DND-41 (cell line): ENCODE data around the gene UCP2.

ENCODE experiments used
- ATAC-seq: fragments of 200-7000 bp; cut with Tn5 transposase; 3 replicates; pipeline ENCODE4 v1.9.1; 2021; ENCODE audit warnings: low read depth; ENCODE audit not compliant: insufficient read depth
- DNase-seq: peaks from one replicate; pipeline ENCODE4 v3.0.0-alpha.2; 2020
- H2AFZ ChIP-seq: 2 replicates; pipeline ENCODE4 v1.6.0; 2012; ENCODE audit warnings: low read depth, low read length
- H3K27ac ChIP-seq: 2 replicates; pipeline ENCODE4 v1.5.1; 2012; ENCODE audit warnings: low read length, inconsistent platforms
- H3K27me3 ChIP-seq: fragments of 200-600 bp; sonication (generic); 2 replicates; pipeline ENCODE4 v1.6.0; 2012; ENCODE audit warnings: low read length, mild to moderate bottlenecking, inconsistent platforms; ENCODE audit not compliant: insufficient read depth, poor library complexity
- H3K36me3 ChIP-seq: 2 replicates; pipeline ENCODE4 v1.5.1; 2012; ENCODE audit warnings: low read length, inconsistent platforms; ENCODE audit not compliant: insufficient read depth
- H3K4me1 ChIP-seq: 2 replicates; pipeline ENCODE4 v1.5.1; 2012; ENCODE audit warnings: mild to moderate bottlenecking, low read length; ENCODE audit not compliant: insufficient read depth
- H3K4me2 ChIP-seq: 2 replicates; pipeline ENCODE4 v1.6.0; 2012; ENCODE audit warnings: mild to moderate bottlenecking, moderate library complexity, low read length, inconsistent platforms; ENCODE audit not compliant: insufficient read depth
- H3K4me3 ChIP-seq, 2 experiments: fragments of 200-600 bp in 1 of 2; shearing (Covaris generic) in 1 of 2; 2 replicates each; pipeline ENCODE4 v1.5.1; 2012 to 2016; ENCODE audit warnings: inconsistent platforms in 2 of 2, low read length in 2 of 2, mild to moderate bottlenecking in 2 of 2, low read depth in 1 of 2, moderate library complexity in 1 of 2
- H3K79me2 ChIP-seq: 2 replicates; pipeline ENCODE4 v1.6.0; 2012; ENCODE audit warnings: low read length, inconsistent platforms; ENCODE audit not compliant: insufficient read depth
- H3K9ac ChIP-seq: 2 replicates; pipeline ENCODE4 v1.6.0; 2012; ENCODE audit warnings: low read depth, mild to moderate bottlenecking, inconsistent platforms, low read length, moderate library complexity
- H3K9me3 ChIP-seq: 2 replicates; pipeline ENCODE4 v1.5.1; 2012; ENCODE audit warnings: low read length, moderate library complexity, mild to moderate bottlenecking, inconsistent platforms; ENCODE audit not compliant: insufficient read depth, severe bottlenecking
- H4K20me1 ChIP-seq: 2 replicates; pipeline ENCODE4 v1.6.0; 2012; ENCODE audit warnings: low read length; ENCODE audit not compliant: insufficient read depth
- EZH2 ChIP-seq: IDR thresholded peaks from 3 replicates; pipeline ENCODE4 v1.6.1; 2012; ENCODE audit warnings: borderline replicate concordance, low read depth, mild to moderate bottlenecking, moderate library complexity, low read length, inconsistent platforms; ENCODE audit not compliant: severe bottlenecking
- TF ChIP-seq, protein P1 (sequence below): IDR thresholded peaks from 2 replicates; pipeline ENCODE4 v1.5.1; 2012; ENCODE audit warnings: borderline replicate concordance, low read length, moderate library complexity, mild to moderate bottlenecking; ENCODE audit not compliant: poor library complexity, severe bottlenecking; ENCODE audit errors: extremely low read depth

Gene UCP2

DNA sequence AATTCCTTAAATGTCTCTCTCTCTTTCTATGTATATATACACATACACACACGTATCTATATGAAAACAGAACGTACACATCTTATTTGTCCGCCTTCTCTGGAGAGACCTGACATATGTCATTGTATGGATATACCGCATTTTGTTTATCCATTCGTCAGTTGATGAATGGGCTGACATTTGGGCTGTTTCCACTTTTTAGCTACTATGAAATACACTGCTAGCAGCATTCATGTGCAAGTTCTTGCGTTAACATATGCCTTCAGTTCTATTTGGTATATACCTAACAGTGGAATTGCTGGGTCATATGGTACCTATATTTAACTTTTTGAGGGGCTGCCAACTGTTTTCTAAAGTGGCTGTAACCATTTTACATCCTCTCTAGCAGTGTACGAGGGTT, 49.9 kb downstream of the UCP2 start:
- ATAC-seq = no peak
- no peak overlapping the region for H3K9ac ChIP-seq

DNA sequence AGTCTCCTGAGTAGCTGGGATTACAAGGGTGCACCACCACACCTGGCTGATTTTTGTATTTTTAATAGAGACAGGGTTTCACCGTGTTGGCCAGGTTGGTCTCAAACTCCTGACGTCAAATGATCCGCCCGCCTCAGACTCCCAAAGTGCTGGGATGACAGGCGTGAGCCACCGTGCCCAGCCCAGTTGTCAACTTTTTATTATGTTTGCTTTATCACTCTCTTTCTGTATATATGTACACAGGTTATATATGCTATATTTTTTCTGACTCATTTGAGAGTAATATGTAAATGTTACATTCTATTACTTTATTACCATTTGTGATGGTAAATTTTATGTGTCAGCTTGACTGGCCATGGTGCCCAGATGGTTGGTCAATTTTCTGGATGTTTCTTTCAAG, 50.7 kb downstream of the UCP2 start:
- Histone ChIP-seq H3K27me3 (no peaks in the 10 kb centered on the region), H3K4me1 (no peaks in the 10 kb centered on the region), H2AFZ (no peak overlapping the region), H3K36me3 (peaks cover 29% of the 10 kb centered on the region; the same call in 1 of the 2 replicates), H3K9ac (no peak overlapping the region), H3K79me2 (no peaks in the 10 kb centered on the region), H3K4me3 (no peak overlapping the region), H4K20me1 (no peaks in the 10 kb centered on the region), H3K4me2 (no peak overlapping the region), H3K27ac (no peak overlapping the region), H3K9me3 (no peaks in the 10 kb centered on the region)
- TF ChIP-seq, protein P1, sequence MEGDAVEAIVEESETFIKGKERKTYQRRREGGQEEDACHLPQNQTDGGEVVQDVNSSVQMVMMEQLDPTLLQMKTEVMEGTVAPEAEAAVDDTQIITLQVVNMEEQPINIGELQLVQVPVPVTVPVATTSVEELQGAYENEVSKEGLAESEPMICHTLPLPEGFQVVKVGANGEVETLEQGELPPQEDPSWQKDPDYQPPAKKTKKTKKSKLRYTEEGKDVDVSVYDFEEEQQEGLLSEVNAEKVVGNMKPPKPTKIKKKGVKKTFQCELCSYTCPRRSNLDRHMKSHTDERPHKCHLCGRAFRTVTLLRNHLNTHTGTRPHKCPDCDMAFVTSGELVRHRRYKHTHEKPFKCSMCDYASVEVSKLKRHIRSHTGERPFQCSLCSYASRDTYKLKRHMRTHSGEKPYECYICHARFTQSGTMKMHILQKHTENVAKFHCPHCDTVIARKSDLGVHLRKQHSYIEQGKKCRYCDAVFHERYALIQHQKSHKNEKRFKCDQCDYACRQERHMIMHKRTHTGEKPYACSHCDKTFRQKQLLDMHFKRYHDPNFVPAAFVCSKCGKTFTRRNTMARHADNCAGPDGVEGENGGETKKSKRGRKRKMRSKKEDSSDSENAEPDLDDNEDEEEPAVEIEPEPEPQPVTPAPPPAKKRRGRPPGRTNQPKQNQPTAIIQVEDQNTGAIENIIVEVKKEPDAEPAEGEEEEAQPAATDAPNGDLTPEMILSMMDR = no peak
- no peak for TF ChIP-seq EZH2
- DNase-seq (no peak), ATAC-seq (no peak)

More for the DNA sequence above, 49.9 kb downstream of the UCP2 start:
- H3K27me3 ChIP-seq = no peaks in the 10 kb centered on the region
- no peaks in the 10 kb centered on the region for H3K79me2 ChIP-seq
- no peak overlapping the region for H2AFZ ChIP-seq
- H3K4me3 ChIP-seq = no peak overlapping the region
- peaks cover 21% of the 10 kb centered on the region; the same call in 1 of the 2 replicates for H3K36me3 ChIP-seq
- H3K4me2 ChIP-seq = no peak overlapping the region
- H3K4me1 ChIP-seq = no peaks in the 10 kb centered on the region
- no peaks in the 10 kb centered on the region for H4K20me1 ChIP-seq
- TF ChIP-seq, protein P1 = no peak
- TF ChIP-seq EZH2 = no peak
- no peak for DNase-seq
- peaks cover 1% of the 10 kb centered on the region for H3K9me3 ChIP-seq
- no peak overlapping the region for H3K27ac ChIP-seq

DNA sequence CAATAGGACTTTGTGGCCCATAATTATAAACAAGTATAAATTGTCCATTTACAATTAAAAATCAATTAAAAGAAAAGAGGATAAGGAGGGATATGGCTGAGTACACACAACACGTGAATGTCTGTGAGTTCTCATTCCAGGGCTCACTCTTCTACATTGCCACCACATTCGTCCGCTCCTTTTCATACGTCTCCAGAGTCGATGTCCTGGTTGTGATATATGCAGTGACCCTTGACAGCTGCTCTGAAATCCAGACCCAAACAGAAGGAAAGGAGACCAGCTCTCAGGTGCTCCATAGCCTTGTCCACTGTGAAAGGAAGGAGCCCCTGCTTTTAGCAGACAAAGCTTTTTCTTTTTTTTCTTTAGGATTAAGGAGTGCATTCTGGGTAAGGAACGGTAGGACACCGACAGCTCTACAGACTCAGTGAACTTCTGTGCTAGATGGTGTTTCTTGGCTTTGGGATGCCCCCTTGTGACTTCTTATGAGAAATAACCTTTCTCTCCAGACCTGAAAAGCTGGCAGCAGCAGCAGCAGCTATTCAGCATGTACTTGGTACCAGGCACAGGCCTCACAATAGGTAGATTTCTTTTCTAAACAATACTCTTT, 51.5 kb downstream of the UCP2 start:
- no peak overlapping the region for H3K27ac ChIP-seq
- ATAC-seq = peak; percentile 82
- no peaks in the 10 kb centered on the region for H3K4me1 ChIP-seq
- no peaks in the 10 kb centered on the region for H4K20me1 ChIP-seq
- no peaks in the 10 kb centered on the region for H3K79me2 ChIP-seq
- DNase-seq = peak; percentile 42
- no peak overlapping the region for H3K9ac ChIP-seq
- H3K4me2 ChIP-seq = no peak overlapping the region
- TF ChIP-seq, protein P1 = peak; percentile 52
- TF ChIP-seq EZH2 = no peak
- H3K4me3 ChIP-seq = no peak overlapping the region
- H3K9me3 ChIP-seq = no peaks in the 10 kb centered on the region
- H2AFZ ChIP-seq = no peak overlapping the region
- H3K27me3 ChIP-seq = no peaks in the 10 kb centered on the region
- peaks cover 36% of the 10 kb centered on the region; the same call in 1 of the 2 replicates for H3K36me3 ChIP-seq
